GM19438 (cell line): ENCODE measurements around the gene WDR20.
"Not testable (repeated sequence)": the region's sequence is repeated elsewhere in the genome, so short reads cannot be mapped to it uniquely, and the experiment has no call there.

Experiments
- ATAC-seq: cut with Tn5 transposase; IDR thresholded peaks from one replicate; pipeline ENCODE4 v1.9.1; 2021; ENCODE audit warnings: low read depth; ENCODE audit not compliant: unreplicated experiment

The WDR20 gene

DNA sequence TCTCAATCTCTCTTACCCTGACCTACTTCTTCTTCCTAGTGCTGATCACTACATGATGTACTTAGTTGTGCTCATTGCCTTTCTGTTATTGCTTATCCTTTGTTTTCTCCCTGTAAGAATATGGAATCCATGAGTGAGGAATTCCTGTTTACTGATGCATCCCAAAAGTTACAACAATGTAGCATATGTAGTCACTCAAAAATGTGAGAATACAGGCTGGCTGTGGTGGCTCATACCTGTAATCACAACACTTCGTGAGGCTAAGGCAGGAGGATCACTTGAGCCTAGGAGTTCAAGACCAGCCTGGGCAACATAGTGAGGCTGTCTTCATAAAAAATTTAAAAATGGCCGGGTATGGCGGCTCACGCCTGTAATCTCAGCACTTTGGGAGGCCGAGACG, 8.0 kb upstream of the WDR20 start:
- ATAC-seq, result no peak

DNA sequence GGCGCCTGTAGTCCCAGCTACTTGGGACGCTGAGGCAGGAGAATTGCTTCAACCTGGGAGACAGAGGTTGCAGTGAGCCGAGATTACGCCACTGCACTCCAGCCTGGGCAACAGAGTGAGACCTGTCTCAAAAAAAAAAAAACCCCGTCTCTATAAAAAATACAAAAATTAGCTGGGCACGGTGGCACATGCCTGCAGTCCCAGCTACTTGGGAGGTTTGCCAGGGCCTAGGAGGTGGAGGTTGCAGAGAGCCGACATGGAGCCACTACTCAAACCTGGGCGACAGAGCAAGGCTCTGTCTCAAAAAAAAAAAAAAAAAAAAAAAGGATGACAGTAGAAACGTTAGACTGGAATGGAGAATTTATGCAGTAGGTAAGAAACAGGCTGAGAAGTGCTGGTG, 5.7 kb upstream of the WDR20 start:
- ATAC-seq, result not testable (repeated sequence)

DNA sequence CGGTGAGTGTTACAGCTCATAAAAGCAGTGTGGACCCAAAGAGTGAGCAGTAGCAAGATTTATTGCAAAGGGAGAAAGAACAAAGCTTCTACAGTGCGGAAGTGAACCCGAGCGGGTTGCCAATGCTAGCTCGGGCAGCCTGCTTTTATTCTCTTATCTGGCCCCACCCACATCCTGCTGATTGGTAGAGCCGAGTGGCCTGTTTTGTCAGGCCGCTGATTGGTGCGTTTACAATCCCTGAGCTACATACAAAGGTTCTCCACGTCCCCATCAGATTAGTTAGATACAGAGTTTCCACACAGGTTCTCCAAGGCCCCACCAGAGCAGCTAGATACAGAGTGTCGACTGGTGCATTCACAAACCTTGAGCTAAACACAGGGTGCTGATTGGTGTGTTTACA, 5.0 kb upstream of the WDR20 start:
- ATAC-seq, result not testable (repeated sequence)

DNA sequence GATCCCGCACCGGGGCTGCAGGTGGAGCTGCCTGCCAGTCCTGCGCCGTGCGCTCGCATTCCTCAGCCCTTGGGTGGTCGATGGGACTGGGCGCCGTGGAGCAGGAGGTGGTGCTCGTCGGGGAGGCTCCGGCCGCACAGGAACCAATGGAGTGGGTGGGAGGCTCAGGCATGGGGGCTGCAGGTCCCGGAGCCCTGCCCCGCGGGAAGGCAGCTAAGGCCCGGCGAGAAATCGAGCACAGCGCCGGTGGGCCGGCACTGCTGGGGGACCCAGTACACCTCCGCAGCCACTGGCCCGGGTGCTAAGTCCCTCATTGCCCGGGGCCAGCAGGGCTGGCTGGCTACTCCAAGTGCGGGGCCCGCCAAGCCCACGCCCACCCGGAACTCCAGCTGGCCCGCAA, 4.2 kb upstream of the WDR20 start:
- not testable (repeated sequence) for ATAC-seq

DNA sequence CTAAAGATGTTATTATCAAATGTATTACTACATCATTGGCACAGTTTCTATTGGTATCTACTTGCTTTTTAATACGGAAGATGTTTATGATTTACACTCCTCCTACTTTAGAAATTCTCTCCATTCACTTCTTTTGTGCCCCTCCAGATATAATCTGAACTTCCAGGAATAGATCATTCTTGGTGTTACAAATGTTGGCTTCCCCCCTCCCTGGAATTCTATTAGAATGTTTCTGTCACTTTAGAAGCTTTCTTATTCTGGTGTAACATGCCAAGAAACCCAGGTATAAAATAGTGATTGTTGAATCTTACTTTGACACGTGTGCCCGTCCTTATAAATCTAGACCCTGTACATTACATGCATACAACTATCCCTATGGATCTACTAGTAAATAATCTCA, 1.2 kb upstream of the WDR20 start:
- ATAC-seq, result no peak

DNA sequence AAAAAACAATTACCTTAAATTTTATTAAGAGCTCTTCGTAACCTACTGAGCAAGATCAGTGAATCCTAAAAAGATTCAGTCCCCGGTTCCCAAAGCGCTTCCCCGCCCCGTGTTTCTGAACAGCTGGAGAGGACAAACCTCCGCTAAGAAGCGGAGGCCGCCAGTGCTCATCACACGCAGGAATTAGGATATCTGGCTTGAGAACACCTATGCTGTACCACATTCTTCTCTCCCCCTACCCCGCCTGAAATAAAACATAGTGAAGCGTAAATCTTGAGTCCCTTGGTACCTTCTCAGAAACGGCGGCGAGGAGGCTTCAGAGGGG, 774 bp upstream of the WDR20 start:
- ATAC-seq, result no peak

DNA sequence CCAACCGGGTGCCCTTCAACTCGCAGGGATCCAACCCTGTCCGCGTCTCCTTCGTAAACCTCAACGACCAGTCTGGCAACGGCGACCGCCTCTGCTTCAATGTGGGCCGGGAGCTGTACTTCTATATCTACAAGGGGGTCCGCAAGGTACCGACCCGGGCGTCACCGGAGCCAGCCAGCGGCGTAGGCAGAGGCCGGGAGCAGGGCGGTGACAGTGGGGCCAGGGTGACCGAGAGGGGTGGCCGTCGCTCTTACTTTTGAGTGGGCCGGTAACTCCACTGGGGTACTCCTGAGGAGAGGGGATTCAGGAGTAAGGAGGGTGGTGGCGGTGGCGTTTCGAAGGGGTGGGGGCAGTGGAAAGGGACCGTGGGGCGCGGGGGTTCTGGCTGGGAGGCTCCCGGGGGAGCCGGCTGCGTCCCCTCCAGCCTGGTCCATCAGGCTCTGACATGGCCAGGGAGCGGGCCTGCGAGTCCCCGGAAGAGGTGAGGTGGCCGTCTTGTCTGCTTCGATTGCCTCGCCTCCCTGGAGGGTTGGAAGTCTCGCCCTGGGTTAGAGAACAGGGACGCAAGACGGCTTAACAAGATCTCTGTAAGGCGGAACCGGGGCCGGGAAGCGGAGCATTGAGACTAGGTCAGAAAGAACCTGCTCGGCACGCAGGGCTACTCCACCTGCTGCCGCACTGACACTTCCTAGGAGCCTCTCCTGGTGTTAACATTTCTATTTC, 491 bp downstream of the WDR20 start:
- peak; percentile 17 for ATAC-seq

DNA sequence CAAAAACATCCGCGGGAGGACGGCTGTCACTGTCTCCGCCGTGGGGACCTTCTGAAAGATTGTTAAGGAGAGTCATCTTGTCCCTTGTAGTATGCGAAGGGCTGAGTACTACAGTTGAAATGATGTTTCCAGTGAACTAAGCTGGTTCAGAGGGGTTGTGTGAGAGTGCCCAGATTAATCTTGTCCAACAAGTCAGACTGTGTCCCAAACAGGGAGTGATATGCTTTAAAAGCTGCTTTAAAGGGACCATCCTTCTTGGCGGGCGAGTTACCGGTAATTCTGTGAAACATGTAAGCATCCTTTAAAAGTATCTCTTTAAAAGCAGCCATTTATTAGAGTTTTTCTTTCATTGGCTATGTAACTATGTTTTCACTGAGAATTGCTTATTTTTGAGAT, 1.1 kb downstream of the WDR20 start:
- no peak for ATAC-seq

DNA sequence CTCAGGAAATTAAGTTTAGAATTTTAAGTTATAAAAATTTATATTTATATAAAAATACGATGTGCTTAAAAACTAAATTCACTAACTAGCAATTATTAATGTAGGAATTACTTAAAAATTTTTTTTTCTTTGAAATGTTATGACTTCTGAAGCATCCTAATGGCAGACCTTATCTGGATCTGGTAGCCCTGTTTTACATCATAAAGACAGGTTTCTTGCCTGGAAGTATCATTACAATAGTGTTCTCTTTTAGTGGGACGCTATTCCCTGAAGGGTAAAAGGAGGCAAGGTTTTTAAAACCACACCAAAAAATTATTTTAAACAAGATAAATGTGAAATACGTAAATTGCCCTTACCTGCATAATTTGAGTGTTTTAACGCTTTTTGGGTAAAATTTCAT, 2.1 kb downstream of the WDR20 start:
- no peak for ATAC-seq

DNA sequence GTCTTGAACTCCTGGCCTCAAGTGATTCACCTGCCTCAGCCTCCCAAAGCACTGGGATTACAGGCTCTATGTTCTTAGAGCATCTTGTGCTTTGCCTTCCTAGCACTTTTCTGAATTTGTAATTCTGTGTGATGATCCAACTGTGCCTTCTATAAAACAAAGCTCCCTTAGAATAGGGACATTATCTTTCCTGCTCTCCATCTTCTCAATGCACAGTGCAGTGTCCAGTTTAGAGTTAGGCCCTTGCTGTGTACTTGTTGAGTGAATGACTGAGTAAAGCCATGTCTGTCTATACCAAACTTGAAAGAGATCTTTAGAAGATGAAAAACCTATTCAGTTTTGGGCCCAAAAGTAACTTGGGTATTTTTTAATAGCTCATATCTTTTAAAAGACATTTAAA, 5.2 kb downstream of the WDR20 start:
- ATAC-seq, result no peak

DNA sequence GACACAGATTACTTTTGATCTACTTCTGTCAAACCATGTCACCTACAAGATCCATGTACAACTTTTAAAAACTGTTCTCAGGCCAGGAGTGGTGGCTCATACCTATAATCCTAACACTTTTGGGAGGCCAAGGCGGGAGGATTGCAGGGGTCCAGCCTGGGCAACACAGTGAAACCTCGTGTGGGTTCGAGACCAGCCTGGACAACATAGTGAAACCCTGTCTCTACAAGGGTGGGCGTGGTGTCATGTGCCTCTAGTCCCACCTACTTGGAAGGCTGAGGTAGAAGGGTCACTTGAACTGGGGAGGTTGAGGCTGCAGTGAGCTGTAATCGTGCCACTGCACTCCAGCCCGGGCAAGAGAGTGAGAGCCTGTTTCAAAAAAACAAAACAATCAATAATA, 5.7 kb downstream of the WDR20 start:
- no peak for ATAC-seq

DNA sequence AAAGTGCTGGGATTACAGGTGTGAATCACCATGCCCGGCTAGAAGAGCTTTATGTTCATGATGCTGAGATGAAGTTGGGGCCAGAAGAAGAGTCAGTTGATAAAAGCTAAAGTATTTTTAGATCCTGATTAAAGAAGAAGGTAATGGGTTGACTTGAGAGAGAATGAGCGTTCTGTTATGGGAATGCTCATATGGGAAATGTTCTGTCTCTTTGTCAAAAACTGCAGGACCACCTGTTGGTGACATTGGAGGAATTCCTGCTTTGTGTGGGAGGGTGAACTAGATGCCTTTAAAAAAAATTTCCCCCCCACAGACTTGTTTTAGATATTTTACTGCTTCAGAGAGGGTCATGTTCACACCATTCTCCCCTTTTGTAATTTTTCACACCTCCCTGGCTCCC, 6.7 kb downstream of the WDR20 start:
- ATAC-seq, result no peak

DNA sequence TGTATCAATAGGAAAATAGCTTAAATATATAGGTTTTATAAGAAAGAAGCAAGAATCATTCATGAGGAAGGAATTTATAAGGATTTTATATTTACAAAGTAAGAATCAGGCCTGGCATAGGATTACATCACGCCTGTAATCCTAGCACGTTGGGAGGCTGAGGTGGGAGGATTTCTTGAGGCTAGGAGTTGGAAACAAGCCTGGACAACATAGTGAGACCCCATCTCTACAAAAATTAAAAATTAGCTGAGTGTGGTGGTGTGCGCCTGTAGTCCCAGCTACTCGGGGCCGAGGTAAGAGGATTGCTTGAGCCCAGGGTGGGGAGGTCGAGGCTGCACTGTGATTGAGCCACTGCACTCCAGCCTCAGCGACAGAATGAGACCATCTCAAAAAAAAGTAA, 10.4 kb downstream of the WDR20 start:
- no peak for ATAC-seq

DNA sequence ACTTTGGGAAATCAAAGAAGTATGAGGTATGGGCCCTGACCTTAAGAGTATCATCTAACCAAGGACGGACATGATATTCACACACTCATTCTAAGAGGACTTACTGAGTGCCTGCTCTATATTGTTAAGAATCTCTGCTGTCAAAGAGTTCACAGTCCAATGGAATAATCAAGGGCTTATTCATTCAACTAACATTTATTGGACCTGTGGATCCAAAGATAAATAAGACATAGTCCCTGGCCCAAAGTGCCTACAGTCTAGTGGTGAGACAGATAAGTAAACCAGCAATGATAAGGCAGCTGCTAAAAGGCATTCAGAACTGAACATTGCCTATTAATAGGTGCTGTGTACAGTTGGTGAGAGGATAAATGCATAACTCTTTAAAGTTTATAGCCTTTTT, 11.0 kb downstream of the WDR20 start:
- ATAC-seq, result no peak

DNA sequence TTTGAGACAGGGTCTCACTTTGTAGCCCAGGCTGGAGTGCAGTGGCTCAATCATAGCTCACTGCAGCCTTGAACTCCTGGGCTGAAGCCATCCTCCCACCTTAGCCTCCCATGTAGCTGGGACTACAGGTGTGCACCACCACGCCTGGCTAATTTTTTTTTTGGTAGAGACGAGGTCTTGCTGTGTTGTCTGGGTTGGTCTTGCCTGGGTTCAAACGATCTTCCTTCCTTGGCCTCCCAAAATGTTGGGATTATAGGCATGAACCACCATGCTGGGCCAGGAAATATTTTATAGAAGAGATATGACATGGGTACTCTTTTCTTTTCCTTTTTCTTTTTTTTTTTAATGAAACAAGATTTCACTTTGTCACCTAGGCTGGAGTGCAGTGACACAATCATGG, 11.7 kb downstream of the WDR20 start:
- not testable (repeated sequence) for ATAC-seq

DNA sequence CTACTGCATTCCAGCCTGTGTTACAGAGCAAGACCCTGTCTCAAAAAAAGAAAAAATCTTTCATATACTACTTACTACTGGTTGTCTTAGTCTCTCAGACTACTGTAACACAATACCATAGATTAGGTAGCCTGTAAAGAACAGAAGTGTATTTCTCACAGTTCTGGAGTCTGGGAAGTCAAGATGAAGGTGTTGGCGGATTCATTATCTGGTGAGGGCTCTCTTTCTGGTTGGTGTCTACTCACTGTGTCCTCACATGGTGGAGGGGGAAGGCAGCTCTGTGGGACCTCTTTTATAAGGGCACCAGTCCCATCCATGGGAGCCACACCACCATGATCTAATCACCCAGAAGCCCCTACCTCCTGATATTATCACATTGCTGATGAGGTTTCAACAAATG, 14.4 kb downstream of the WDR20 start:
- ATAC-seq, result no peak

DNA sequence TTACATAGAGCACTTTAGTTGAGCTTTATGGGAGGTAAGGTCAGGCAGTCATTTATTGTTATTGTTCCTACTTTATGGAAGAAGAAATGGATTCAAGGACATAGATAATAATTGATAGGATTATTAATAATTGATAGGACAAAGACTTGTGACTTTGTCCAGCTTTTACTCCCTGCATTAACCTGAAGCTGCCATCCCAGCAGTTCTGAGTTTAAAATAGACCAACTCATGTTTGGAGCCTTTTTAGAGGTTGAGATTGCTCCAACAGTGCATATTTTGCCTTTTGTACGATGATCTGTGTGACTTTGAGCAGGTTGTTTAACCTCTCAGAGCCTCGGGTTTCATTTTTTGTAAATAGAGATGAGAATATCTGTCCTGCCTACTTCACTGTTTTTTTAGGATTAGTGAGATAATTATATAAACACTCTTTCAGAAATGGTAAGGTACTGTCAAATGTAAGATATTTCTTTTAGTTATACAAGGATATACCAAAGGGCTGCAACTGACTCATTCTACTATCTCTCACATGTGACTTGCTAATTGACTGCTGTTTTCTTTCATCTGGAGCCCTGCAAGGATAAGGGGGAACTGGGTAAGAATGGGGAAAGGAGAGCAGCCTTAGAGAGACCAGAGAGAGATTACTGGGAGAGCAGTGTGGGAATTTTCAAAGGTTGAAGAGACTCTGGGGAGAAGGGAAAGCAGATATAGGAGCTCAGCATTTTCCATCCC, 15.3 kb downstream of the WDR20 start:
- ATAC-seq, result no peak

DNA sequence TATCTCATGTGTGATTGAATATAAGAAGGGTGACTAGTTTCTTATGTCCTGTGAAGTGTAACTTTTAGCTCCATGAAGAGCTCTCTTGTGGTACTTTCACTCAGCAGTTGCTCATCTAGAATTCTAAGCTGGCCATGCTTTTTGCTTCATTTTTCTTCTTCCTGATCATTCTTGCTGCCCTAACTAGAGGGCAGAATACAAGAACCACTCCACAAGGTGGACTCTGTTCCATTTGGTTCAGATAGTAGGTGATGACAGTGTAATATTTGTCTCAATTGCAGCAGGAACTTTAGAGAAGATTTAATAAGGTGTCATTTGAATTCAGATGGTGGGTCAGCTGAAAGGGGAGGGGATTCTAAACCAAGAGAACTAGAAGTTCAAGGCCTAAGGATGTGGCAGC, 17.6 kb downstream of the WDR20 start:
- no peak for ATAC-seq

DNA sequence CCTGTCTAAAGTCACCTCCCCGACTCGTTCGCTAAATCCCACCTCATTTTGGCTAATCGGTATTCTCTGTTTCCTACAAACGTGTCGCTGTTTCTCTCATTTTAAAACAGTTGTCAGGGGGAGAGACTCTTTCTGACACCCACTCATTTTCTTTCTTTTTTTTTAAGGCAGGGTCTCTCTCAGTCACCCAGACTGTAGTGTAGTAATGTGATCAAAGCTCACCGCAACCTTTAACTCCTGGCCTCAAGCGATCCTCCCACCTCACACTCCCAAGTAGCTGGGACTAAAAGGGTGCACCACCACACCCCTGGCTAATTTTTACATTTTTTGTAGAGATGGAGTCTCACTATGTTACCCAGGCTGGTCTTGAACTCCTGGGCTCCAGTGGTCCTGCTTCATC, 19.1 kb downstream of the WDR20 start:
- ATAC-seq, result no peak

DNA sequence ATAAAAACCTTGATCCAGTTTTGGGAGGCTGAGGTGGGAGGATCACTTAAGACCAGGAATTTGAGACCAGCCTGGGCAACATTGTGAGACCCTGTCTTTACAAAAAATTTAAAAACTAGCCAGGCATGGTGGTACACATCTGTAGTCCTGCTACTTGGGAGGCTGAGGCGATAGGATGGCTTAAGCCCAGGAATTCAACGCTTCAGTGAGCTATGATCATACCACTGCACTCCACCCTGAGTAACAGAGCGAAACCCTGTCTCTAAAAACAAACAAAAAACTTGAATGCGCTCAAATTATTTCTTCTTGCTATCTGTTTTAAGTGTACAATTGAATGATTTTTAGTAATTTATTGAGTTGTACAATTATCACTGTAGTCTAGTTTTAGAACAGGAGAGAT, 20.1 kb downstream of the WDR20 start:
- ATAC-seq, result no peak

DNA sequence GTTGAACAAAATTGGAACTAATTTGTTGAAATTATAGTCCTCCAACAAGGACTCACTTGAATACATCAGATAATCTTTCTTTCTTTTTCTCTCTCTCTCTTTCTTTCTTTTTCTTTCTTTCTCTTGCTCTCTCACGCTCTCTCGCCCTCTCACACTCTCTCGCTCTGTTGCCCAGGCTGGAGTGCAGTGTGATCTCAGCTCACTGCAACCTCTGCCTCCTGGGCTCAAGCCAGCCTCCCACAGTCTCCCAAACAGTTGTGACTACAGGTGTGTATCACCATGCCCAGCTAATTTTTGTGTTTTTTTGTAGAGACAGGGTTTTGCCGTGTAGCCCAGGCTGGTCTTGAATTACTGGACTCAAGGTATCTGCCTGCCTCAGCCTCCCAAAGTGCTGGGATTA, 22.8 kb downstream of the WDR20 start:
- ATAC-seq, result no peak

DNA sequence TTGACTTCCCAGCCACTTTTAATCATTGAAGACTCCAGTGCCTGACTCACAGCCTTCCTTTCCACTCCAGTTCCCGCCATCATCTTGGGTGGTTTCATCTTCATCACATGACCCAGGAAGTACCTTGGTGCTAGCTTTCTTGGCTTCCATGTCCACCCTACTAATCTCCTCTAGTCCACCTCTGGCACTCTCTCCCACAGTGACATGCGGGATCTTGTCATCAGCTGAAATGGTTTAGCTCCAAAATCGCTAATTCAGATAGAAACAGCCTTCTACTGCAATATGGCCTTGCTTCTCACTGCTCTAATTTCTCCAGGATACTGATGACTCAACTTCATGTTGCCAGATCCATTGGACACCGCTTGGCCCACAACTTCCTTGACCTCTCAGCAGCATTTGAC, 24.5 kb downstream of the WDR20 start:
- no peak for ATAC-seq

DNA sequence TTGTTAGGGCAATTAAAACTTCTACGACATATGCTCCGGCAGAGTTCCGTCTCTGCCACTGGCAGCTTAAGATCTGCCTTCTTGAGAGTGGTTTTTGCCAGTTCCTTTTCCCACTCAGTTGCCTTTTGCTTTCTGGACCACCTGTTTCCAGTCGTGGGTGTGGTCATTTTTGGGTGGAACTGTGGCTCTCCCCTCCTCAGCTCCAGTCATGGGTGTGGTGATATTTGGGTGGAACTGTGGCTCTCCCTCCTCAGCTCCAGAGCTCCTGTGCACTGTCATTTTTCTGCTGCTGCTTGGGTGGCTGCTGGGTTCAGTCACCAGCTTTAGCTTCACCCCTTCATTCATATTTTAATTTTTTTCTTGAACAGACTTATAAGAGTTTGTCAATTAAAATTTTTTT, 25.3 kb downstream of the WDR20 start:
- ATAC-seq, result no peak
